ENCODE data around the gene ARRB1.
"Not testable (repeated sequence)": the region's sequence is repeated elsewhere in the genome, so short reads cannot be mapped to it uniquely, and the experiment has no call there.

The ARRB1 gene

DNA sequence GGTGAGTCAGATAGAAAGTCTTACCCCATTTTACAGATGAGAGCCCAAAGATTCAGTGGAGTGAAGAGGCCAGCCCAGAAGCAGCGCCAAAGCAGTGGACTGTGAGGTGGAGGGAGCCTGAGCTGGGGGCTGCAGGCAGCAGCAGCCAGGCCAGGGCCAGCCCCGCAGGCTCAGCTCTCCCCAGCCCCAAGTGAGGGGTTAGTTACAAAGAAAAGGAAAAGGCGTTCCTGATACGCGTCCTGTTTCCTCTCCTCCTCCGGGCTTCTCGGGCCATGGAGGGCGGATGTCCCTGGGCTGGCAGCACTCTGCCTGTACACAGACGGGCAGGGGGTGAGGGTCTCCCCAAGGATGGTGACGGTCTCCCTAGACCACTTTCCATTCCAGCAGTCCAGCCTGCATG, 44.9 kb downstream of the ARRB1 start:
- no peak overlapping the region for H3K4me3 ChIP-seq (replicated peaks in 1 of 2; ENCODE audit: low read depth in 2 of 2, low read length in 2 of 2)
- DNase-seq (ENCODE audit: low read depth in 2 of 2): no peak
- TF ChIP-seq CTCF (IDR thresholded peaks at IDR 0.05; ENCODE audit: low read depth, low read length): no peak

GRCh38 chr11:75305993-75306392, 45.5 kb downstream of the ARRB1 start:
- DNase-seq (ENCODE audit: low read depth in 2 of 2): no peak
- TF ChIP-seq CTCF (IDR thresholded peaks at IDR 0.05; ENCODE audit: low read depth, low read length): no peak
- no peak overlapping the region for H3K4me3 ChIP-seq (replicated peaks in 1 of 2; ENCODE audit: low read depth in 2 of 2, low read length in 2 of 2)

GRCh38 chr11:75305452-75305851, 46.0 kb downstream of the ARRB1 start:
- TF ChIP-seq CTCF (IDR thresholded peaks at IDR 0.05; ENCODE audit: low read depth, low read length): no peak
- no peak for DNase-seq (ENCODE audit: low read depth in 2 of 2)

DNA sequence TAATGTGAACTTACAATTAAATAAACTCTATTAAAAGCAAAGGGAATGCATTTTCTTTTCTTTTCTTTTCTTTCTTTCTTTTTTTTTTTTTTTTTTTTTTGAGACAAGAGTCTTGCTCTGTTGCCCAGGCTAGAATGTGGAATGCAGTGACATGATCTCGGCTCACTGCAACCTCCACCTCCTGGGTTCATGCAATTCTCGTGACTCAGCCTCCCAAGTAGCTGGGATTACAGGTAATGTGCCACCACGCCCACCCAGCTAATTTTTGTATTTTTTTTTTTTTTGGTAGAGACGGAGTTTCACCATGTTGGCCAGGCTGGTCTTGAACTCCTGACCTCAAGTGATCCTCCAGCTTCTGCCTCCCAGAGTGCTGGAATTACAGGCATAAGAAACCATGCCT, 46.5 kb downstream of the ARRB1 start:
- DNase-seq (ENCODE audit: low read depth in 2 of 2); H3K4me3 ChIP-seq (replicated peaks in 1 of 2; ENCODE audit: low read depth in 2 of 2, low read length in 2 of 2): not testable (repeated sequence)

More at GRCh38 chr11:75305452-75305851, 46.0 kb downstream of the ARRB1 start:
- H3K4me3 ChIP-seq (replicated peaks in 1 of 2; ENCODE audit: low read depth in 2 of 2, low read length in 2 of 2): no peak overlapping the region

GRCh38 chr11:75303544-75304224, 47.8 kb downstream of the ARRB1 start:
- DNase-seq (ENCODE audit: low read depth in 2 of 2): no peak
- no peak overlapping the region for H3K4me3 ChIP-seq (replicated peaks in 1 of 2; ENCODE audit: low read depth in 2 of 2, low read length in 2 of 2)
- no peak for TF ChIP-seq CTCF (IDR thresholded peaks at IDR 0.05; ENCODE audit: low read depth, low read length)

- no peak for TF ChIP-seq CTCF (IDR thresholded peaks at IDR 0.05; ENCODE audit: low read depth, low read length)
- H3K4me3 ChIP-seq (replicated peaks in 1 of 2; ENCODE audit: low read depth in 2 of 2, low read length in 2 of 2): no peak overlapping the region
- no peak for DNase-seq (ENCODE audit: low read depth in 2 of 2)
Observed at GRCh38 chr11:75302371-75302770, 49.1 kb downstream of the ARRB1 start.

- H3K4me3 ChIP-seq (replicated peaks in 1 of 2; ENCODE audit: low read depth in 2 of 2, low read length in 2 of 2): no peak overlapping the region
- no peak for DNase-seq (ENCODE audit: low read depth in 2 of 2)
- no peak for TF ChIP-seq CTCF (IDR thresholded peaks at IDR 0.05; ENCODE audit: low read depth, low read length)
Observed at GRCh38 chr11:75301601-75302345, 49.7 kb downstream of the ARRB1 start.

Measured in cardiac fibroblast (primary cell).